Left kidney (tissue), 2 donors: ENCODE results near the gene KCNH3. TPM values are rescaled to one million over a fixed set of nuclear protein-coding genes. Genes with fewer than 3 reads are reported as not detected.

Experiments
- DNase-seq: peaks from one replicate; pipeline ENCODE4 v3.0.0-alpha.2; 2013
- polyA plus RNA-seq: library from polyadenylated mRNA; unstranded; fragments of 120-200 nt; gene quantifications from one replicate; pipeline ENCODE4 v1.2.1, GENCODE V29; 2013; ENCODE audit not compliant: insufficient read length

Gene KCNH3
- polyA plus RNA-seq, 1 donor, result 5.2 TPM

GRCh38 chr12:49543221-49543913 lies 4.5 kb downstream of the KCNH3 start:
- no peak for DNase-seq

- no peak for DNase-seq
Observed at GRCh38 chr12:49543914-49544815, 5.3 kb downstream of the KCNH3 start.

GRCh38 chr12:49545815-49546214 lies 7.0 kb downstream of the KCNH3 start:
- DNase-seq, result no peak

- no peak for DNase-seq
Observed at GRCh38 chr12:49546481-49546880, 7.7 kb downstream of the KCNH3 start.

- no peak for DNase-seq
Observed at GRCh38 chr12:49547090-49547690, 8.4 kb downstream of the KCNH3 start.

GRCh38 chr12:49548481-49548821 lies 9.6 kb downstream of the KCNH3 start:
- no peak for DNase-seq

GRCh38 chr12:49548822-49549648 lies 10.2 kb downstream of the KCNH3 start:
- DNase-seq, result no peak

- no peak for DNase-seq
Observed at GRCh38 chr12:49549735-49550692, 11.2 kb downstream of the KCNH3 start.

- DNase-seq, result no peak
Observed at GRCh38 chr12:49550693-49551252, 11.9 kb downstream of the KCNH3 start.

GRCh38 chr12:49552014-49552413 lies 13.2 kb downstream of the KCNH3 start:
- no peak for DNase-seq

- DNase-seq, result no peak
Observed at GRCh38 chr12:49552425-49552824, 13.6 kb downstream of the KCNH3 start.

- no peak for DNase-seq
Observed at GRCh38 chr12:49552899-49553298, 14.1 kb downstream of the KCNH3 start.

GRCh38 chr12:49553512-49554088 lies 14.8 kb downstream of the KCNH3 start:
- DNase-seq, result no peak

GRCh38 chr12:49554266-49554665 lies 15.4 kb downstream of the KCNH3 start:
- DNase-seq, result no peak

GRCh38 chr12:49555631-49556390 lies 17.0 kb downstream of the KCNH3 start:
- no peak for DNase-seq

GRCh38 chr12:49556391-49557186 lies 17.8 kb downstream of the KCNH3 start:
- no peak for DNase-seq

GRCh38 chr12:49557187-49557916 lies 18.5 kb downstream of the KCNH3 start:
- no peak for DNase-seq

- DNase-seq, result no peak
Observed at GRCh38 chr12:49557917-49558215, 19.0 kb downstream of the KCNH3 start.
